Measurements from ENCODE around the gene MYO1E.
A peak's percentile ranks its signal among the peaks of the same experiment; 100 is the strongest.
"Not testable (repeated sequence)": the region's sequence is repeated elsewhere in the genome, so short reads cannot be mapped to it uniquely, and the experiment has no call there.

MYO1E gene

GRCh38 chr15:59158701-59159034, 214.0 kb downstream of the MYO1E start:
- Histone ChIP-seq H3K36me3 (replicated peaks) (no peaks in the 10 kb centered on the region), H3K27me3 (ENCODE audit: low read depth) (no peaks in the 10 kb centered on the region), H3K4me3 (no peak overlapping the region), H3K4me1 (no peaks in the 10 kb centered on the region), H3K9me3 (no peaks in the 10 kb centered on the region)
- in situ Hi-C loops (cut with MboI; ENCODE audit: low sequenced_read_pairs): no loop called here
- no peak for DNase-seq (ENCODE audit: low spot score in 2 of 2)

GRCh38 chr15:59157840-59158700, 214.6 kb downstream of the MYO1E start:
- Histone ChIP-seq H3K4me1 (no peaks in the 10 kb centered on the region), H3K36me3 (replicated peaks) (no peaks in the 10 kb centered on the region), H3K9me3 (no peaks in the 10 kb centered on the region), H3K27me3 (ENCODE audit: low read depth) (no peaks in the 10 kb centered on the region), H3K4me3 (no peak overlapping the region)
- DNase-seq (ENCODE audit: low spot score in 2 of 2): no peak
- in situ Hi-C loops (cut with MboI; ENCODE audit: low sequenced_read_pairs): no loop called here

DNA sequence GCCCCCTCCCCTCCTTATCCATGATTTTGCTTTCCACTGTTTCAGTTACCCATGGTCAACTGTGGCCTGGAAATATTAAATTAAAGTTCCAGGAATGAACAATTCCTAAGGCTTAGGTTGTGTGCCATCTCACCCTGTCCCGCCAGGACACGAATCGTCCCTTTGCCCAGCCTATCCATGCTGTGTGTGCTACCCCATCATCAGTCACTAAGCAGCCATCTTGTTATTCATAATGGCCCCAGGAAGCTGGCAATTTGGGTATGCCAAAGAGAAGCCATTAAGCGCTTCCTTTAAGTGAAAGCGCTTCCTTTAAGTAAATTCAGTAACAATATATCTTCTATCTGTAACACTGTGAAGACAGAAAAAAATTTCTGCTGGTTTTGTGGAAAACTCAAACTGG, 215.3 kb downstream of the MYO1E start:
- Histone ChIP-seq H3K4me1 (no peaks in the 10 kb centered on the region), H3K4me3 (no peak overlapping the region), H3K27me3 (ENCODE audit: low read depth) (no peaks in the 10 kb centered on the region), H3K9me3 (no peaks in the 10 kb centered on the region), H3K36me3 (replicated peaks) (no peaks in the 10 kb centered on the region)
- in situ Hi-C loops (cut with MboI; ENCODE audit: low sequenced_read_pairs): no loop called here
- no peak for DNase-seq (ENCODE audit: low spot score in 2 of 2)

DNA sequence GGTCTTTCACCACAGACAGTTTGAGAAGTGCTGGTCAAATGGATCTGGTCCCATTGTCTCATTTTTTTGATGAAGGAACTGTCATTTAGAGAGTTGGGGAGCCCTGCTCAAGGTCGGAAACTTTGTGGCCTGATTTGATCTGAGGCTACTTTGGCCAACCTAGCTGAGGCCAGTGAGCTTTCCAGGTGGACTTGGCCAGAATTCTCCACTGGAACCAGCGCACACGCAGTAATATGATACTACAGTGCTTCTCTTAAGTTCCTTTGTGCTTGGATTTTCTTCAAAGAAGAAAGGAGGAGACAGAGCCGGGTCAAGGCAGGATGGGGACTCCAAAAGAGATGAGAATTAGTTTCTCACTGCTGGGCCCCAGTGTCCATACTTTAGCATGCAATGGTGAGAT, 217.2 kb downstream of the MYO1E start:
- Histone ChIP-seq H3K9me3 (no peaks in the 10 kb centered on the region), H3K36me3 (replicated peaks) (no peaks in the 10 kb centered on the region), H3K4me1 (no peaks in the 10 kb centered on the region), H3K4me3 (no peak overlapping the region), H3K27me3 (ENCODE audit: low read depth) (no peaks in the 10 kb centered on the region)
- in situ Hi-C loops (cut with MboI; ENCODE audit: low sequenced_read_pairs): no loop called here
- no peak for DNase-seq (ENCODE audit: low spot score in 2 of 2)

DNA sequence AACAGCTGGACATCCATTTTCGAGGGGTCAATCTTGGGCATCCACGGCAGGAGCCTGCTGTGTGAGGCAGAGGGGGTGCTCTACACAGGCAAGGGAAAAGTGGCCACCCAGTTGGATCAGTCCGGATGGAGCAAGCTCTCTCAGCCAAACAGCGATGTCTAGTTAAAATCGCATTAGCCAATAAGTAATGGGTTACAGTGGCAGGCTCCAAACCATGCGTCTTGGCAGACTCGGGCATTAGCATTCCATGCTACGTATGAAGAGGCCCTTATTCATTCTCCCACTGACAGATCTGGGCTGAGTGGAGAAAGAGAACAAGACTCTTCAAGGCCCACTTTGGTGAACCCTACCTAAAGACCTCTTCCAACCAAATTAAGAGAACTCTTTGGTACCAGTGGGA, 218.4 kb downstream of the MYO1E start:
- H3K36me3 ChIP-seq (replicated peaks): no peaks in the 10 kb centered on the region
- DNase-seq (ENCODE audit: low spot score in 2 of 2): no peak
- in situ Hi-C loops (cut with MboI; ENCODE audit: low sequenced_read_pairs): no loop called here

GRCh38 chr15:59153466-59153865, 219.2 kb downstream of the MYO1E start:
- no peak for DNase-seq (ENCODE audit: low spot score in 2 of 2)
- H3K36me3 ChIP-seq (replicated peaks): no peaks in the 10 kb centered on the region
- in situ Hi-C loops (cut with MboI; ENCODE audit: low sequenced_read_pairs): no loop called here

More for the DNA sequence above, 218.4 kb downstream of the MYO1E start:
- H3K27me3 ChIP-seq (ENCODE audit: low read depth): no peaks in the 10 kb centered on the region
- no peaks in the 10 kb centered on the region for H3K9me3 ChIP-seq
- H3K4me1 ChIP-seq: peaks cover 3% of the 10 kb centered on the region
- no peak overlapping the region for H3K4me3 ChIP-seq

DNA sequence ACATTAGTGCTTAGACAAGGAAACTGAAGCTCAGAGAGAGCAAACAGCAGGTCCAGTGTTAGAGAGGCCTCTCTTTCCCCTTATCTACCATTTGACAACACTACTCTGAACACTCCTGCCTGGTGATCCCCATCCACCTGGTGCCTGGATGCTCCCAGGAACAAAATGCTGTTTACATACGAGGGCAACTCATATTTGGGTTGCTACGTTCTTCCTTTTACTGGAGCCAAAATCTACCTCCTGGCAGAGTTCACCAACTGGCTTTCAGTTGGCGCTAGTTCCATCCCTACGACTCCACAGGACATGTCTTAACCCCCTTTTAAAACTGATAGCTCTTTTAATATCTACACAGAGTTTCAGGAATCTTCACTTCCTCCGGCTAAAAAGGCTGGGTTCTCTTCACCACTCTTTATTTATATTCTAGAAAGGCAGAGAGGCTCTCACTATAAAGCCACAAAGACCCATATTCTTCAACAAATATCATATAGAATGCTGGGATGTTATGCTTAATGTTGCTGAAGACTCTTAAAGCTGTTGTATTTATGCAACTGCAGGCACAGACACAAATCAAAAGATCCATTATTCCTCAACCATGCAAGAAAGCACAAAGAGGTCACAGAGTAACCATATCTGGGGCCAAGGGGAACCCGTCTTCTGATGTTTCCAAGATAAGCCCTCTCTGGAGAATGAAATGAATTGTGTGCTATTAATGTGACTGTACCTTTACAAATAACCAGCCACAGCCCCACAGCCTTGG, 219.8 kb downstream of the MYO1E start:
- Histone ChIP-seq H3K4me1 (peaks cover 14% of the 10 kb centered on the region), H3K9me3 (no peaks in the 10 kb centered on the region), H3K4me3 (no peak overlapping the region), H3K36me3 (replicated peaks) (no peaks in the 10 kb centered on the region), H3K27me3 (ENCODE audit: low read depth) (no peaks in the 10 kb centered on the region)
- in situ Hi-C loops (cut with MboI; ENCODE audit: low sequenced_read_pairs): no loop called here
- DNase-seq (ENCODE audit: low spot score in 2 of 2): no peak

More at GRCh38 chr15:59153466-59153865, 219.2 kb downstream of the MYO1E start:
- Histone ChIP-seq H3K27me3 (ENCODE audit: low read depth) (no peaks in the 10 kb centered on the region), H3K4me3 (no peak overlapping the region), H3K4me1 (peaks cover 10% of the 10 kb centered on the region), H3K9me3 (no peaks in the 10 kb centered on the region)

- Histone ChIP-seq H3K9me3 (no peaks in the 10 kb centered on the region), H3K27me3 (ENCODE audit: low read depth) (no peaks in the 10 kb centered on the region), H3K4me3 (no peak overlapping the region), H3K36me3 (replicated peaks) (no peaks in the 10 kb centered on the region; the same call in 1 of the 2 replicates), H3K4me1 (peaks cover 25% of the 10 kb centered on the region)
- in situ Hi-C loops (cut with MboI; ENCODE audit: low sequenced_read_pairs): no loop called here
- no peak for DNase-seq (ENCODE audit: low spot score in 2 of 2)
These were observed 222.5 kb downstream of the MYO1E start for GRCh38 chr15:59150185-59150584.

GRCh38 chr15:59148153-59148833, 224.4 kb downstream of the MYO1E start:
- Histone ChIP-seq H3K4me3 (no peak overlapping the region), H3K4me1 (peaks cover 25% of the 10 kb centered on the region), H3K36me3 (replicated peaks) (peaks cover 9% of the 10 kb centered on the region), H3K9me3 (no peaks in the 10 kb centered on the region), H3K27me3 (ENCODE audit: low read depth) (no peaks in the 10 kb centered on the region)
- peak; percentile 77 to 98 for DNase-seq (ENCODE audit: low spot score in 2 of 2)
- in situ Hi-C loops (cut with MboI; ENCODE audit: low sequenced_read_pairs): no loop called here

DNA sequence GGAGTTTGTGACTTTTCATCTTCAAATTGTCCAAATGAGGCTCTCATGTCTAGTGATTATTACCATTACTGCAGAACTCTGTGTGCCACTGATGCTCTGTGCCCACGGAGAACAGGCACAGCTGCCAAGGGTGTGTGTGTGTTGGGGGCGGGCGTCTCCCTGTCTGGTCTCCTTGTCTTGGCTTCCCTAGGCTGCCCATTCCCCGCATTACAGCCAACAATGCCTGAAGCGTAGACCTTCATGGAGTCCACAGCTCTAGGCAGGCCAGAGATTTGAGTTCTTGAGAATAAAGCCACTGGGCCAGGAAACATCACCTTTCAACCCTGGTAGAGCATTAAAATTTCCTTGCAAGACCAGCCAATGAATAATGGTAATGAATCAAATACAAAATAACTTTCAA, 225.0 kb downstream of the MYO1E start:
- in situ Hi-C loops (cut with MboI; ENCODE audit: low sequenced_read_pairs): no loop called here
- H3K4me1 ChIP-seq: peaks cover 25% of the 10 kb centered on the region

GRCh38 chr15:59144594-59144993, 228.1 kb downstream of the MYO1E start:
- H3K36me3 ChIP-seq (replicated peaks): peaks cover 19% of the 10 kb centered on the region
- H3K9me3 ChIP-seq; in situ Hi-C loops (cut with MboI; ENCODE audit: low sequenced_read_pairs); H3K4me3 ChIP-seq; H3K27me3 ChIP-seq (ENCODE audit: low read depth): not testable (repeated sequence)
- DNase-seq (ENCODE audit: low spot score in 2 of 2): peak; percentile 32 to 40
- peaks cover 25% of the 10 kb centered on the region for H3K4me1 ChIP-seq

More for the DNA sequence above, 225.0 kb downstream of the MYO1E start:
- DNase-seq (ENCODE audit: low spot score in 2 of 2): peak in 1 of 2 experiments; percentile 29
- no peaks in the 10 kb centered on the region for H3K9me3 ChIP-seq
- H3K4me3 ChIP-seq: no peak overlapping the region
- no peaks in the 10 kb centered on the region for H3K27me3 ChIP-seq (ENCODE audit: low read depth)
- H3K36me3 ChIP-seq (replicated peaks): peaks cover 9% of the 10 kb centered on the region

DNA sequence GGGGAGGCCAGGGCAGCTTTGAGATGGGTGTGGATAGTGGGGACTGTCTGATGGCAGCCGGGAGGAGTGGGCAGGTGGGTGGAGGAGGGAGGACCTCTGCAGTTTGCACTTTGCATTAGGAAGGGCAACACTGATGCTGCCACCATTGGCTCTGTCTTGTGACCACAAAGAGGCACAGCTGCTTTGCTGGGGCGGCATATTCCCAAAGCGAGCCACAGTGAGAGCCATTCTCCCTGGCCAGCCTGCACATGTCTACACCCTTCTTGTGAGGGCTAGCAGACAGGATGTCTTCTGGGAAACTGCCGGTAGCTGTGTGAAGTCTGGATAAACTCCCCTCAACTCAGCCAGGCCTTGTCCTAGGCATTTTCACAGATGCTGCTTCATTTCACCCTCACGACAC, 229.4 kb downstream of the MYO1E start:
- no peak overlapping the region for H3K4me3 ChIP-seq
- in situ Hi-C loops (cut with MboI; ENCODE audit: low sequenced_read_pairs): no loop called here
- H3K9me3 ChIP-seq: no peaks in the 10 kb centered on the region
- peaks cover 13% of the 10 kb centered on the region for H3K4me1 ChIP-seq
- no peak for DNase-seq (ENCODE audit: low spot score in 2 of 2)
- peaks cover 29% of the 10 kb centered on the region for H3K36me3 ChIP-seq (replicated peaks)
- no peaks in the 10 kb centered on the region for H3K27me3 ChIP-seq (ENCODE audit: low read depth)

- H3K4me1 ChIP-seq: no peaks in the 10 kb centered on the region
- H3K4me3 ChIP-seq: no peak overlapping the region
- H3K27me3 ChIP-seq (ENCODE audit: low read depth): no peaks in the 10 kb centered on the region
- no peaks in the 10 kb centered on the region for H3K9me3 ChIP-seq
- in situ Hi-C loops (cut with MboI; ENCODE audit: low sequenced_read_pairs): no loop called here
- peaks cover 52% of the 10 kb centered on the region for H3K36me3 ChIP-seq (replicated peaks)
- DNase-seq (ENCODE audit: low spot score in 2 of 2): no peak
These were observed 232.0 kb downstream of the MYO1E start for GRCh38 chr15:59140422-59141226.

Measured in HAP-1 (cell line).